Liver (tissue), 9 donors: Measurements from ENCODE around the gene MANBA. TPM values are rescaled to one million over a fixed set of nuclear protein-coding genes. Genes with fewer than 3 reads are reported as not detected.
"Not testable (repeated sequence)": the region's sequence is repeated elsewhere in the genome, so short reads cannot be mapped to it uniquely, and the experiment has no call there.

ENCODE experiments used
- DNase-seq: peaks from one replicate; pipeline ENCODE4 v3.0.0-alpha.2; 2017; ENCODE audit warnings: low spot score
- H3K27ac ChIP-seq, 2 donors: one replicate each; pipeline ENCODE4 v1.7.0; 2013; ENCODE audit warnings: inconsistent platforms in 2 of 2, low read length in 2 of 2, control low read depth in 1 of 2, low read depth in 1 of 2, mild to moderate bottlenecking in 1 of 2
- H3K27me3 ChIP-seq, 4 donors: one replicate each; pipeline versions ENCODE4 v1.6.1 to v1.7.0; 2013; ENCODE audit warnings: low read length in 3 of 4, inconsistent platforms in 1 of 4, mild to moderate bottlenecking in 1 of 4, moderate library complexity in 1 of 4; ENCODE audit not compliant: control insufficient read depth in 4 of 4, insufficient read depth in 4 of 4
- H3K36me3 ChIP-seq, 4 donors: one replicate each; pipeline versions ENCODE4 v1.6.1 to v1.7.0; 2013; ENCODE audit warnings: low read length in 3 of 4, mild to moderate bottlenecking in 3 of 4, low read depth in 1 of 4, moderate library complexity in 1 of 4; ENCODE audit not compliant: control insufficient read depth in 4 of 4, insufficient read depth in 3 of 4
- H3K4me1 ChIP-seq, 4 donors: one replicate each; pipeline versions ENCODE4 v1.6.1 to v1.7.0; 2013; ENCODE audit warnings: low read length in 3 of 4, mild to moderate bottlenecking in 3 of 4, moderate library complexity in 1 of 4; ENCODE audit not compliant: control insufficient read depth in 4 of 4, insufficient read depth in 4 of 4
- H3K4me3 ChIP-seq, 3 donors: one replicate each; pipeline versions ENCODE4 v1.6.1 to v1.7.0; 2013; ENCODE audit warnings: low read length in 3 of 3, control low read depth in 1 of 3, low read depth in 1 of 3, mild to moderate bottlenecking in 1 of 3
- H3K9ac ChIP-seq, 2 donors: one replicate each; pipeline ENCODE4 v1.7.0; 2013; ENCODE audit warnings: low read length in 2 of 2, mild to moderate bottlenecking in 2 of 2, moderate library complexity in 2 of 2, control low read depth in 1 of 2, low read depth in 1 of 2
- H3K9me3 ChIP-seq, 4 donors: one replicate each; pipeline versions ENCODE4 v1.6.1 to v1.7.0; 2013; ENCODE audit warnings: low read length in 3 of 4; ENCODE audit not compliant: control insufficient read depth in 4 of 4
- EGR1 ChIP-seq, 2 donors: IDR thresholded peaks; 2 replicates each; pipeline ENCODE4 v1.6.1; 2016 to 2018; ENCODE audit warnings: antibody characterized with exemption in 2 of 2, low read depth in 2 of 2
- FOXA1 ChIP-seq: IDR thresholded peaks from 2 replicates; pipeline ENCODE4 v1.6.1; 2016; ENCODE audit warnings: antibody characterized with exemption
- FOXA2 ChIP-seq: IDR thresholded peaks from 2 replicates; pipeline ENCODE4 v1.6.1; 2016; ENCODE audit warnings: antibody characterized with exemption
- GABPA ChIP-seq, 2 donors: IDR thresholded peaks in 1 of 2; conservative IDR thresholded peaks in 1 of 2; 2 replicates each; pipeline ENCODE4 v1.6.1; 2016; ENCODE audit warnings: antibody characterized with exemption in 2 of 2, mild to moderate bottlenecking in 1 of 2, moderate library complexity in 1 of 2
- HNF4A ChIP-seq, 2 donors: conservative IDR thresholded peaks; 2 replicates each; pipeline ENCODE4 v1.6.1; 2016; ENCODE audit warnings: antibody characterized with exemption in 2 of 2, mild to moderate bottlenecking in 2 of 2
- HNF4G ChIP-seq: IDR thresholded peaks from 2 replicates; pipeline ENCODE4 v1.6.1; 2016; ENCODE audit warnings: antibody characterized with exemption
- JUND ChIP-seq, 2 donors: IDR thresholded peaks; 2 replicates each; pipeline ENCODE4 v1.6.1; 2016; ENCODE audit warnings: antibody characterized with exemption in 2 of 2
- NR2F2 ChIP-seq: IDR thresholded peaks from 2 replicates; pipeline ENCODE4 v1.6.1; 2016; ENCODE audit warnings: antibody characterized with exemption
- RXRA ChIP-seq, 2 donors: IDR thresholded peaks; 2 replicates each; pipeline ENCODE4 v1.6.1; 2017 to 2018; ENCODE audit warnings: antibody characterized with exemption in 2 of 2, mild to moderate bottlenecking in 1 of 2
- SP1 ChIP-seq: IDR thresholded peaks from 2 replicates; pipeline ENCODE4 v1.6.1; 2018; ENCODE audit warnings: antibody characterized with exemption, mild to moderate bottlenecking
- TAF1 ChIP-seq: conservative IDR thresholded peaks from 2 replicates; pipeline ENCODE4 v1.6.1; 2016; ENCODE audit warnings: antibody characterized with exemption, mild to moderate bottlenecking
- YY1 ChIP-seq: IDR thresholded peaks from 2 replicates; pipeline ENCODE4 v1.6.1; 2016; ENCODE audit warnings: antibody characterized with exemption, mild to moderate bottlenecking
- WGBS: extraction: QIAGEN DNeasy Blood & Tissue Kit; methylation state at CpG from one replicate; pipeline ENCODE4 v1.1.7; 2013; 5-methylcytosine and 5-hydroxymethylcytosine counted together
- polyA plus RNA-seq, 2 donors: library from polyadenylated mRNA; stranded (reverse) in 1 of 2; unstranded in 1 of 2; fragments of 200-250 nt in 1 of 2; fragments of >200 nt in 1 of 2; fragmentation: Nextera tagmentation in 1 of 2; extraction: Ambion mirVana in 1 of 2; gene quantifications; one replicate each; pipeline versions ENCODE4 v1.2.1 to v1.2.3, GENCODE V29; 2013 to 2015
- total RNA-seq, 2 donors: library from RNA; depleted of rRNA; stranded (reverse); fragments of >200 nt; gene quantifications; one replicate each; pipeline ENCODE4 v1.2.3, GENCODE V29; 2014
- TF ChIP-seq, protein P1 (sequence below): IDR thresholded peaks from 2 replicates; pipeline ENCODE4 v1.6.1; 2016; ENCODE audit warnings: antibody characterized with exemption
- TF ChIP-seq, protein P2 (sequence below): fragments of 150-350 bp; IDR thresholded peaks from 2 replicates; pipeline ENCODE4 v1.5.1; 2017; ENCODE audit warnings: improper control_type of control experiment, low read depth, low read length; ENCODE audit not compliant: missing input control
- TF ChIP-seq, protein P3 (sequence below): IDR thresholded peaks from 2 replicates; pipeline ENCODE4 v1.6.1; 2016; ENCODE audit warnings: antibody characterized with exemption
- TF ChIP-seq, protein P4 (sequence below): IDR thresholded peaks from 2 replicates; pipeline ENCODE4 v1.6.1; 2016; ENCODE audit warnings: antibody characterized with exemption
- donor health status: healthy.
- donor health status: healthy.
- donor health status: healthy.
- donor health status: healthy.
- donor health status: healthy.

Gene MANBA
- total and polyA plus RNA-seq, 4 donors, result 7.1 to 24.2 (median 15.5) TPM

DNA sequence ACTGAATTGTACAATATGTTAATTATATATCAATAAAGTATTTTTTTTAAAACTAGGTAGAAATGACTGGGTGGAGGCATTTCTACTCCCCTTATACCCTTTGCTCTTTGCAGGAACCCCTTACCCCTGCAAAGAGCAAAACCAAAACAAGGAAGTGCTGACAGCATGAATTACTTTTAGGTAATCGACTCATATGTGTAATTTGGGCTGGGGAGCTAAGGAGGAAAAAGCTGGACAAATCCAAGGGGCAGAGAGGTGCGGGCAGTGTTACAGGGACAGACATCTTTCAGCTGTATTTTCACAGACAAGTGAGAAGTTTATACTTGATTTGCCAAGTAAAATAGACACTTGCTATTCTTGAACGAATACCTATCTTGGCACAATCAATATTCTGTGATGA is 35.5 kb downstream of the MANBA start:
- H3K4me3 ChIP-seq, result no peak overlapping the region
- H3K27ac ChIP-seq, result no peak overlapping the region
- H3K4me1 ChIP-seq, result peaks cover 0 to 11% (median 3%) of the 10 kb centered on the region in 4 donors
- no peaks in the 10 kb centered on the region for H3K36me3 ChIP-seq
- H3K27me3 ChIP-seq, result no peaks in the 10 kb centered on the region
- H3K9me3 ChIP-seq, result no peaks in the 10 kb centered on the region
- no peak overlapping the region for H3K9ac ChIP-seq
- DNase-seq, result no peak
- WGBS, result 40% methylated on average over 3 of the region's 3 CpGs
- TF ChIP-seq HNF4A (conservative IDR thresholded peaks at IDR 0.05) (no peak), SP1 (no peak), FOXA1 (no peak), RXRA (IDR thresholded peaks at IDR 0.05) (no peak), YY1 (no peak), GABPA (IDR thresholded peaks at IDR 0.05 in 1 of 2, conservative IDR thresholded peaks at IDR 0.05 in 1 of 2) (no peak)
- TF ChIP-seq, protein P1, sequence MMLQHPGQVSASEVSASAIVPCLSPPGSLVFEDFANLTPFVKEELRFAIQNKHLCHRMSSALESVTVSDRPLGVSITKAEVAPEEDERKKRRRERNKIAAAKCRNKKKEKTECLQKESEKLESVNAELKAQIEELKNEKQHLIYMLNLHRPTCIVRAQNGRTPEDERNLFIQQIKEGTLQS, result no peak

DNA sequence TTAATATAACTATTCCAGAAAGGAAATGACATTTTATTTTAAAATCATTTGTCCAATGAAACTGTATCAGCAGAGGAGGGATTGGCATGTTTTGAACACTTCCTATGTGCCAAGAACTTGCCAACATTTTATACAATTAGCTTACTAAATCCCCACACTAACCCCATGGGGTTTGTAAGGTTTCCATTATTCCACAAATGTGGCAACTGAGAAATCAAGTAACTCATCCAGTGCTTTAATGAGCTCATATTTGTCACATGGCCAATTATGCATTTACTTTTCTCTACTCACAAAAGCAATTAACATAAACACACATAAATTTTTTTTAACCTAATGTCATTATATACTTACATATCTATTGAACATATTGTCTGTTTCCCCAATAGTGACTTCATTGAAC is 37.3 kb downstream of the MANBA start:
- Histone ChIP-seq H3K27ac (no peak overlapping the region), H3K9ac (no peak overlapping the region), H3K9me3 (no peaks in the 10 kb centered on the region), H3K4me1 (peaks cover 0 to 11% (median 3%) of the 10 kb centered on the region in 4 donors), H3K36me3 (peaks cover 0 to 3% (median 0%) of the 10 kb centered on the region in 4 donors), H3K4me3 (no peak overlapping the region), H3K27me3 (no peaks in the 10 kb centered on the region)
- TF ChIP-seq FOXA1 (no peak), JUND (IDR thresholded peaks at IDR 0.05) (no peak), HNF4G (no peak)
- TF ChIP-seq, protein P2, sequence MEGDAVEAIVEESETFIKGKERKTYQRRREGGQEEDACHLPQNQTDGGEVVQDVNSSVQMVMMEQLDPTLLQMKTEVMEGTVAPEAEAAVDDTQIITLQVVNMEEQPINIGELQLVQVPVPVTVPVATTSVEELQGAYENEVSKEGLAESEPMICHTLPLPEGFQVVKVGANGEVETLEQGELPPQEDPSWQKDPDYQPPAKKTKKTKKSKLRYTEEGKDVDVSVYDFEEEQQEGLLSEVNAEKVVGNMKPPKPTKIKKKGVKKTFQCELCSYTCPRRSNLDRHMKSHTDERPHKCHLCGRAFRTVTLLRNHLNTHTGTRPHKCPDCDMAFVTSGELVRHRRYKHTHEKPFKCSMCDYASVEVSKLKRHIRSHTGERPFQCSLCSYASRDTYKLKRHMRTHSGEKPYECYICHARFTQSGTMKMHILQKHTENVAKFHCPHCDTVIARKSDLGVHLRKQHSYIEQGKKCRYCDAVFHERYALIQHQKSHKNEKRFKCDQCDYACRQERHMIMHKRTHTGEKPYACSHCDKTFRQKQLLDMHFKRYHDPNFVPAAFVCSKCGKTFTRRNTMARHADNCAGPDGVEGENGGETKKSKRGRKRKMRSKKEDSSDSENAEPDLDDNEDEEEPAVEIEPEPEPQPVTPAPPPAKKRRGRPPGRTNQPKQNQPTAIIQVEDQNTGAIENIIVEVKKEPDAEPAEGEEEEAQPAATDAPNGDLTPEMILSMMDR, result no peak
- DNase-seq, result no peak

DNA sequence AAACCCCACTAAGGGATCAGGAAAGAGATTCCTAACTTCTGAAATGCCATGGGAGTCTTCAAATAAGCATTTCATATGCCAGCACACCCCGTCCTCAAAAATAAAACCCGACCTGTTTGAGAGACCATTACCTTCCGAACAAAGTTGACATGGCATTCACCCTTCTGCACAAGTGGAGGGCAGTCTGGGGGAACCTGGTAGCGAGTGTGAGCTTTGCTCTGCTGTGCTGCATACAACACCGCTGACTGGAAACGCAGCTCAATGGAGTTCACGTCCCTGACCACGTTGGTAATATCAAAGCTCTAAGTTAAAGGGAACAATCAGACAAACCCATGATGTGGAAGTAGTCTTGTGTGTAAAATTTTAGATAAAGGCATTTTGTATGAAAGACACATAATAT is 38.0 kb downstream of the MANBA start:
- peaks cover 0 to 13% (median 3%) of the 10 kb centered on the region in 4 donors for H3K4me1 ChIP-seq
- no peak overlapping the region for H3K4me3 ChIP-seq
- no peaks in the 10 kb centered on the region for H3K27me3 ChIP-seq
- no peak for DNase-seq
- 97% methylated on average over 8 of the region's 8 CpGs for whole genome bisulfite sequencing
- H3K9ac ChIP-seq, result no peak overlapping the region
- TF ChIP-seq FOXA1 (no peak), RXRA (IDR thresholded peaks at IDR 0.05) (no peak), TAF1 (no peak), EGR1 (IDR thresholded peaks at IDR 0.05; ENCODE audit: low read depth in 2 of 2) (no peak), HNF4G (no peak), NR2F2 (no peak), JUND (IDR thresholded peaks at IDR 0.05) (no peak), FOXA2 (no peak), HNF4A (conservative IDR thresholded peaks at IDR 0.05) (no peak)
- TF ChIP-seq, protein P3, sequence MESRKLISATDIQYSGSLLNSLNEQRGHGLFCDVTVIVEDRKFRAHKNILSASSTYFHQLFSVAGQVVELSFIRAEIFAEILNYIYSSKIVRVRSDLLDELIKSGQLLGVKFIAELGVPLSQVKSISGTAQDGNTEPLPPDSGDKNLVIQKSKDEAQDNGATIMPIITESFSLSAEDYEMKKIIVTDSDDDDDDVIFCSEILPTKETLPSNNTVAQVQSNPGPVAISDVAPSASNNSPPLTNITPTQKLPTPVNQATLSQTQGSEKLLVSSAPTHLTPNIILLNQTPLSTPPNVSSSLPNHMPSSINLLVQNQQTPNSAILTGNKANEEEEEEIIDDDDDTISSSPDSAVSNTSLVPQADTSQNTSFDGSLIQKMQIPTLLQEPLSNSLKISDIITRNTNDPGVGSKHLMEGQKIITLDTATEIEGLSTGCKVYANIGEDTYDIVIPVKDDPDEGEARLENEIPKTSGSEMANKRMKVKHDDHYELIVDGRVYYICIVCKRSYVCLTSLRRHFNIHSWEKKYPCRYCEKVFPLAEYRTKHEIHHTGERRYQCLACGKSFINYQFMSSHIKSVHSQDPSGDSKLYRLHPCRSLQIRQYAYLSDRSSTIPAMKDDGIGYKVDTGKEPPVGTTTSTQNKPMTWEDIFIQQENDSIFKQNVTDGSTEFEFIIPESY, result no peak
- TF ChIP-seq, protein P4, sequence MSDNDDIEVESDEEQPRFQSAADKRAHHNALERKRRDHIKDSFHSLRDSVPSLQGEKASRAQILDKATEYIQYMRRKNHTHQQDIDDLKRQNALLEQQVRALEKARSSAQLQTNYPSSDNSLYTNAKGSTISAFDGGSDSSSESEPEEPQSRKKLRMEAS, result no peak
- TF ChIP-seq, protein P2, result no peak
- TF ChIP-seq, protein P1, result no peak
- H3K36me3 ChIP-seq, result peaks cover 0 to 3% (median 0%) of the 10 kb centered on the region in 4 donors
- no peak overlapping the region for H3K27ac ChIP-seq
- no peaks in the 10 kb centered on the region for H3K9me3 ChIP-seq

DNA sequence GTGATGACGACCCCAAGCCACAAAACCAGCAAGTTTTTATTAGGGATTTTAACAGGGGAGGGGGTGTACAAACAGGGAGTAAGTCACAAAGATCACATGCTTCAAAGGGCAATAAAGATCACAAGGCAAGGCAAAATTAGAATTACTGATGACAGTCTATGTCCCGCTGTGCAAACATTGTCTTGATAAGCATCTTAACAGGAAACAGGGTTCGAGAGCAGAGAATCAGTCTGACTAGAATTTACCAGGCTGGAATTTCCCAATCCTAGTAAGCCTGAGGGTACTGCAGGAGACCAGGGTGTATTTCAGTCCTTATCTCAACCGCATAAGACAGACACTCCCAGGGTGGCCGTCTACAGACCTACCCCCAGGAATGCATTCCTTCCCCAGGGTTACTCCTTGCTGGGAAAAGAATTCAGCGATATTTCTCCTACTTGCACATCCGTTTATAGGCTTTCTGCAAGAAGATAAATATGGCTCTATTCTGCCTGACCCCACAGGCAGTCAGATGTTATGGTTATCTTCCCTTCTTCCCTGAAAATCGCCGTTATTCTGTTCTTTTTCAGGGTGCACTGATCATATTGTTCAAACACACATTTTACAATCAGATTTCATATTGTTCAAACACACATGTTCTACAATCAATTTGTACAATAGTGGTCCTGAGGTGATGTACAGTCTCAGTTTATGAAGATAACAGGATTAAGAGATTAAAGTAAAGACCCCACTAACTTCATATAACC is 41.8 kb downstream of the MANBA start:
- not testable (repeated sequence) for H3K36me3 ChIP-seq, H3K9ac ChIP-seq, H3K27ac ChIP-seq, H3K4me3 ChIP-seq, DNase-seq, H3K4me1 ChIP-seq, H3K27me3 ChIP-seq, H3K9me3 ChIP-seq
- 96% methylated on average over 9 of the region's 9 CpGs for WGBS
